ENCODE data around the gene PRDM1.

DNA sequence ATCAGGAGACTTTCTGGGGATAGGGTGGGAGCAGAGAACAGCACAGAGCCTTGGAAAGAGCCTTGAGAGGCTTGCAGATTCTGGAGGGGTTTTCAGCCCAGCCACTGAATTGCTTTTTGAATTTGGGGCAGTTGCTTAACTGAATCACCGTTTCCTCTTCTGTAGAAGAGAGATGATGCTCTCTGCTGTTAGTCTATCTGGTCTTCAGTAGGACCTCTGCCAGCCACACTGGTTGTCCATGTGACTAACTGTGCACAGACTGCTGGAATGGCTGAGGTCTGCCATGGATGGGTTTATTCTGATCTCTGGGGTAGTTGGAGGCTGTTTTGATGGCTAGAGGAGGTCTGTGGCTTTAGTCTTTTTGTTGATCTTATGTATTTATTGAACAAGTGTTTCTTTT is 21.4 kb upstream of the PRDM1 start:
- TF ChIP-seq POLR2AphosphoS5 (IDR thresholded peaks at IDR 0.05; ENCODE audit: low read depth, low read length): no peak
- TF ChIP-seq TAF1 (IDR thresholded peaks at IDR 0.05; ENCODE audit: borderline replicate concordance, low read depth, low read length): no peak

Data from GM12892 (cell line).